IMR-90 (cell line): ENCODE data around the gene NOL6. TPM values are rescaled to one million over a fixed set of nuclear protein-coding genes. Genes with fewer than 3 reads are reported as not detected.

Experiments used
- ATAC-seq: fragments of 200-7000 bp; cut with Tn5 transposase; 2 replicates; pipeline ENCODE4 v1.9.1; 2020; ENCODE audit warnings: low read depth, mild to moderate bottlenecking, moderate library complexity
- BruUV-seq: library from RNA; stranded (reverse); fragments of 400-500 nt; replicated peaks from 2 replicates; lab custom pipeline; 2021; lab: Mats Ljungman, UMichigan
- CTCF ChIA-PET: fragments of 300-600 bp; formaldehyde crosslinking; extraction: SDS; loops from one replicate; lab custom pipeline; 2021; ENCODE audit warnings: antibody characterized with exemption; lab: Yijun Ruan, JAX
- POLR2A ChIA-PET: fragments of 300-600 bp; sonication (Branson Sonifier 250); formaldehyde crosslinking; loops from one replicate; lab custom pipeline; 2022; ENCODE audit warnings: antibody characterized with exemption; ENCODE audit not compliant: unreplicated experiment; lab: Charles Lee
- DNase-seq: peaks from one replicate; pipeline ENCODE4 v3.0.0; 2013
- H2AFZ ChIP-seq: replicated peaks from 2 replicates; pipeline ENCODE3; 2013; ENCODE audit warnings: low read length, mild to moderate bottlenecking; ENCODE audit not compliant: poor library complexity
- H2AK5ac ChIP-seq: 2 replicates; pipeline ENCODE4 v1.6.1; 2013; ENCODE audit warnings: low read depth, low read length, inconsistent platforms
- H2AK9ac ChIP-seq: replicated peaks from 2 replicates; pipeline ENCODE3; 2013; ENCODE audit warnings: mild to moderate bottlenecking, low read depth, low read length, moderate library complexity; ENCODE audit not compliant: poor library complexity
- H2BK120ac ChIP-seq: 2 replicates; pipeline ENCODE4 v1.6.1; 2013; ENCODE audit warnings: low read depth, low read length, inconsistent platforms
- H2BK15ac ChIP-seq: 3 replicates; pipeline ENCODE4 v1.6.1; 2013; ENCODE audit warnings: low read depth, low read length, inconsistent platforms
- H2BK20ac ChIP-seq: 2 replicates; pipeline ENCODE4 v1.6.1; 2013; ENCODE audit warnings: low read depth, mild to moderate bottlenecking, inconsistent platforms, low read length, moderate library complexity
- H2BK5ac ChIP-seq: 2 replicates; pipeline ENCODE4 v1.6.1; 2013; ENCODE audit warnings: mild to moderate bottlenecking, low read depth, low read length, inconsistent platforms; ENCODE audit not compliant: poor library complexity, severe bottlenecking
- H3K14ac ChIP-seq: replicated peaks from 2 replicates; pipeline ENCODE4 v1.6.1; 2013; ENCODE audit warnings: low read depth, low read length, inconsistent platforms
- H3K18ac ChIP-seq: 2 replicates; pipeline ENCODE4 v1.6.1; 2013; ENCODE audit warnings: low read depth, low read length, control low read depth
- H3K23ac ChIP-seq: 2 replicates; pipeline ENCODE4 v1.6.1; 2013; ENCODE audit warnings: low read depth, low read length, inconsistent platforms
- H3K27ac ChIP-seq: 2 replicates; pipeline ENCODE4 v1.5.1; 2013; ENCODE audit warnings: mild to moderate bottlenecking, control low read depth, low read length; ENCODE audit not compliant: insufficient read depth
- H3K27me3 ChIP-seq: 2 replicates; pipeline ENCODE4 v1.6.1; 2013; ENCODE audit warnings: low read length; ENCODE audit not compliant: control insufficient read depth, insufficient read depth
- H3K36me3 ChIP-seq: 2 replicates; pipeline ENCODE4 v1.6.1; 2013; ENCODE audit warnings: low read length, mixed read lengths; ENCODE audit not compliant: control insufficient read depth, insufficient read depth
- H3K4ac ChIP-seq: 2 replicates; pipeline ENCODE4 v1.6.1; 2013; ENCODE audit warnings: low read depth, low read length, inconsistent platforms
- H3K4me1 ChIP-seq: 2 replicates; pipeline ENCODE4 v1.6.1; 2013; ENCODE audit warnings: low read length, mixed read lengths; ENCODE audit not compliant: control insufficient read depth, insufficient read depth
- H3K4me2 ChIP-seq: 2 replicates; pipeline ENCODE4 v1.6.1; 2013; ENCODE audit warnings: low read depth, mild to moderate bottlenecking, control low read depth, low read length, moderate library complexity
- H3K4me3 ChIP-seq: 2 replicates; pipeline ENCODE4 v1.5.1; 2013; ENCODE audit warnings: low read depth, mild to moderate bottlenecking, control low read depth, low read length, moderate library complexity; ENCODE audit not compliant: insufficient read depth
- H3K56ac ChIP-seq: 2 replicates; pipeline ENCODE4 v1.6.1; 2013; ENCODE audit warnings: low read length, inconsistent platforms; ENCODE audit not compliant: insufficient read depth; ENCODE audit errors: extremely low read depth
- H3K79me1 ChIP-seq, 2 experiments: 2 replicates each; pipeline ENCODE4 v1.6.1; 2013; ENCODE audit warnings: low read length in 2 of 2, inconsistent platforms in 1 of 2, low read depth in 1 of 2
- H3K9ac ChIP-seq: 2 replicates; pipeline ENCODE4 v1.6.1; 2013; ENCODE audit warnings: low read depth, low read length, control low read depth
- H3K9me1 ChIP-seq: 2 replicates; pipeline ENCODE4 v1.6.1; 2013; ENCODE audit warnings: low read length, inconsistent platforms; ENCODE audit not compliant: insufficient read depth
- H3K9me3 ChIP-seq: 2 replicates; pipeline ENCODE4 v1.6.1; 2013; ENCODE audit warnings: low read length; ENCODE audit not compliant: control insufficient read depth, insufficient read depth
- H4K20me1 ChIP-seq: 2 replicates; pipeline ENCODE4 v1.6.1; 2013; ENCODE audit warnings: low read length, inconsistent platforms; ENCODE audit not compliant: insufficient read depth
- H4K5ac ChIP-seq: 2 replicates; pipeline ENCODE4 v1.6.1; 2013; ENCODE audit warnings: mild to moderate bottlenecking, low read depth, low read length, control low read depth
- H4K8ac ChIP-seq, 2 experiments: 2 replicates each; pipeline ENCODE4 v1.6.1; 2013; ENCODE audit warnings: low read depth in 2 of 2, low read length in 2 of 2, control low read depth in 1 of 2, inconsistent platforms in 1 of 2
- H4K91ac ChIP-seq: 2 replicates; pipeline ENCODE4 v1.6.1; 2013; ENCODE audit warnings: low read depth, low read length, inconsistent platforms; ENCODE audit not compliant: insufficient read depth
- BHLHE40 ChIP-seq: fragments of 150-350 bp; IDR thresholded peaks from 2 replicates; pipeline ENCODE4 v1.6.1; 2016; ENCODE audit warnings: mild to moderate bottlenecking, low read depth, low read length
- CHD1 ChIP-seq: IDR thresholded peaks from 2 replicates; pipeline ENCODE4 v1.6.1; 2012; ENCODE audit warnings: low read depth, low read length, improper control_type of control experiment
- CTCF ChIP-seq: conservative IDR thresholded peaks from 2 replicates; pipeline ENCODE4 v1.5.1; 2012; ENCODE audit warnings: mild to moderate bottlenecking, low read depth, low read length, improper control_type of control experiment
- ELK1 ChIP-seq: fragments of 150-350 bp; IDR thresholded peaks from 2 replicates; pipeline ENCODE4 v1.6.1; 2016; ENCODE audit warnings: low read depth, mild to moderate bottlenecking, low read length, moderate library complexity, borderline replicate concordance
- FOS ChIP-seq: fragments of 150-350 bp; IDR thresholded peaks from 2 replicates; pipeline ENCODE4 v1.6.1; 2016; ENCODE audit warnings: low read depth, low read length
- MAFK ChIP-seq: IDR thresholded peaks from 2 replicates; pipeline ENCODE4 v1.6.1; 2012; ENCODE audit warnings: low read depth, low read length, improper control_type of control experiment
- MAZ ChIP-seq: IDR thresholded peaks from 2 replicates; pipeline ENCODE4 v1.6.1; 2012; ENCODE audit warnings: low read depth, mild to moderate bottlenecking, low read length, improper control_type of control experiment, moderate library complexity, borderline replicate concordance
- MXI1 ChIP-seq: IDR thresholded peaks from 2 replicates; pipeline ENCODE4 v1.6.1; 2012; ENCODE audit warnings: low read depth, mild to moderate bottlenecking, low read length, moderate library complexity, borderline replicate concordance
- NFE2L2 ChIP-seq: fragments of 150-350 bp; IDR thresholded peaks from 2 replicates; pipeline ENCODE4 v1.6.1; 2016; ENCODE audit warnings: low read depth, mild to moderate bottlenecking, low read length
- POLR2A ChIP-seq: IDR thresholded peaks from 2 replicates; pipeline ENCODE4 v1.6.1; 2012; ENCODE audit warnings: mild to moderate bottlenecking, low read depth, low read length
- RAD21 ChIP-seq: IDR thresholded peaks from 2 replicates; pipeline ENCODE4 v1.6.1; 2012; ENCODE audit warnings: low read length, improper control_type of control experiment
- RCOR1 ChIP-seq: IDR thresholded peaks from 2 replicates; pipeline ENCODE4 v1.6.1; 2012; ENCODE audit warnings: mild to moderate bottlenecking, low read length, improper control_type of control experiment; ENCODE audit not compliant: insufficient replicate concordance
- RFX5 ChIP-seq: IDR thresholded peaks from 2 replicates; pipeline ENCODE4 v1.8.0; 2012; ENCODE audit warnings: low read depth, mild to moderate bottlenecking, low read length, moderate library complexity
- SMC3 ChIP-seq: fragments of 150-350 bp; IDR thresholded peaks from 2 replicates; pipeline ENCODE4 v1.6.1; 2016; ENCODE audit warnings: low read depth, mild to moderate bottlenecking, antibody characterized with exemption, low read length, moderate library complexity
- WGBS, 2 experiments: methylation state at CpG; one replicate each; pipeline versions ENCODE4 v1.1.5 to v1.1.7; 2013; ENCODE audit warnings: missing lambda C conversion rate in 2 of 2; ENCODE audit not compliant: insufficient read length in 1 of 2; ENCODE audit errors: extremely low coverage in 2 of 2; 5-methylcytosine and 5-hydroxymethylcytosine counted together
- dilution Hi-C: fragments of 300-500 bp; cut with HindIII; formaldehyde crosslinking; loops from one replicate; pipeline ENCODE4 v1.14.3; 2018; ENCODE audit warnings: low sequenced_read_pairs; ENCODE audit not compliant: unreplicated experiment
- in situ Hi-C: fragments of 300-500 bp; cut with MboI; formaldehyde crosslinking; loops from 3 replicates; pipeline ENCODE4 v1.14.3; 2019; ENCODE audit warnings: low sequenced_read_pairs, inconsistent platforms, mixed read lengths
- intact Hi-C: fragments of 100-400 bp; cut with micrococcal nuclease; formaldehyde crosslinking; loops from 2 replicates; pipeline ENCODE4 v1.10.0; 2022
- polyA plus RNA-seq, 3 experiments: library from polyadenylated mRNA; depleted of rRNA; stranded (reverse); fragments of >200 nt; gene quantifications; 2 replicates each; pipeline ENCODE4 v1.2.3, GENCODE V29; 2012; ENCODE audit warnings: low replicate concordance in 1 of 3
- total RNA-seq: library from RNA; depleted of rRNA; stranded (reverse); fragments of >200 nt; gene quantifications from 2 replicates; pipeline ENCODE4 v1.2.3, GENCODE V29; 2012
- TF ChIP-seq, protein P1 (sequence below): fragments of 150-350 bp; IDR thresholded peaks from 2 replicates; pipeline ENCODE4 v1.6.1; 2017; ENCODE audit warnings: mild to moderate bottlenecking, antibody characterized with exemption, low read length, low read depth

Gene NOL6
- total and polyA plus RNA-seq, 2 of the 4 experiments (the other 2 are of a cell fraction), result 47.3 to 71.7 TPM

- H2AK5ac ChIP-seq, result peak overlapping the region; percentile 70
- dilution Hi-C loops, result no loop called here
- ATAC-seq, result peak; percentile 2; the same call in 1 of the 2 replicates
- no peak overlapping the region for H3K56ac ChIP-seq
- ChIA-PET POLR2A (no interaction called here), CTCF (no interaction called here)
- H3K79me1 ChIP-seq, result no peaks in the 10 kb centered on the region
- H2AK9ac ChIP-seq, result peak overlapping the region; percentile 92
- H3K9me3 ChIP-seq, result no peaks in the 10 kb centered on the region
- peaks cover 9% of the 10 kb centered on the region for H3K4me1 ChIP-seq
- peak overlapping the region; percentile 18; the same call in 1 of the 2 replicates for H3K23ac ChIP-seq
- DNase-seq, result no peak
- no peaks in the 10 kb centered on the region for H4K20me1 ChIP-seq
- H2BK120ac ChIP-seq, result no peak overlapping the region; the same call in 1 of the 2 replicates
- H3K27ac ChIP-seq, result no peak overlapping the region
- H3K4me3 ChIP-seq, result peak overlapping the region; percentile 40
- no peak overlapping the region for H4K91ac ChIP-seq
- intact Hi-C loops, result no loop called here
- H3K14ac ChIP-seq, result peak overlapping the region; percentile 33; the same call in 1 of the 2 replicates
- H4K5ac ChIP-seq, result no peak overlapping the region
- H2AFZ ChIP-seq, result peak overlapping the region; percentile 93
- no TSS peak for BruUV-seq
- in situ Hi-C loops, result no loop called here
- peak overlapping the region; percentile 53 for H3K4ac ChIP-seq
- no peak overlapping the region for H3K18ac ChIP-seq
- H3K36me3 ChIP-seq, result no peaks in the 10 kb centered on the region
- no peak overlapping the region; the same call in 2 of the 3 replicates for H2BK15ac ChIP-seq
- peak overlapping the region; percentile 17 for H3K4me2 ChIP-seq
- no peak overlapping the region for H3K9ac ChIP-seq
- no peak overlapping the region for H2BK5ac ChIP-seq
- peaks cover 10% of the 10 kb centered on the region for H3K9me1 ChIP-seq
- H2BK20ac ChIP-seq, result peak overlapping the region; percentile 55; the same call in 1 of the 2 replicates
- no peaks in the 10 kb centered on the region for H3K27me3 ChIP-seq
- 54% methylated on average over 15 of the region's 20 CpGs; no CpG with 5 or more reads in 1 of the 2 experiments for WGBS, 2 experiments
- peak overlapping the region; percentile 22 to 31; a peak in 1 of 4 replicates for H4K8ac ChIP-seq
- TF ChIP-seq BHLHE40, result no peak
- no peak for TF ChIP-seq POLR2A
- TF ChIP-seq MAFK, result no peak
- no peak for TF ChIP-seq MAZ
- no peak for TF ChIP-seq CHD1
- TF ChIP-seq RFX5, result no peak
- no peak for TF ChIP-seq FOS
- TF ChIP-seq NFE2L2, result no peak
- TF ChIP-seq MXI1, result no peak
- TF ChIP-seq RAD21, result no peak
- TF ChIP-seq CTCF, result no peak
- no peak for TF ChIP-seq RCOR1
- TF ChIP-seq ELK1, result no peak
- TF ChIP-seq, protein P1, sequence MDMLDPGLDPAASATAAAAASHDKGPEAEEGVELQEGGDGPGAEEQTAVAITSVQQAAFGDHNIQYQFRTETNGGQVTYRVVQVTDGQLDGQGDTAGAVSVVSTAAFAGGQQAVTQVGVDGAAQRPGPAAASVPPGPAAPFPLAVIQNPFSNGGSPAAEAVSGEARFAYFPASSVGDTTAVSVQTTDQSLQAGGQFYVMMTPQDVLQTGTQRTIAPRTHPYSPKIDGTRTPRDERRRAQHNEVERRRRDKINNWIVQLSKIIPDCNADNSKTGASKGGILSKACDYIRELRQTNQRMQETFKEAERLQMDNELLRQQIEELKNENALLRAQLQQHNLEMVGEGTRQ, result no peak
- no peak for TF ChIP-seq SMC3
These were observed 25.7 kb downstream of the NOL6 start for GRCh38 chr9:33447799-33448553.
